ENCODE data around the gene ZFP36L2. TPM values are rescaled to one million over a fixed set of nuclear protein-coding genes. Genes with fewer than 3 reads are reported as not detected.

The ZFP36L2 gene
- total and polyA plus RNA-seq, 9 of the 15 experiments (the other 6 are each of a cell fraction or from before 2014, with no cell fraction given): 4.1 to 60.6 (median 20.3) TPM

GRCh38 chr2:43178602-43179542, 47.5 kb downstream of the ZFP36L2 start (continued):
- TF ChIP-seq ESRRA (IDR thresholded peaks at IDR 0.05; ENCODE audit: borderline replicate concordance, low read depth) (peak; percentile 90), SIRT6 (IDR thresholded peaks at IDR 0.05; ENCODE audit: low read depth, low read length) (no peak), ARHGAP35 (IDR thresholded peaks at IDR 0.05; ENCODE audit: partially characterized antibody) (no peak), SOX6 (IDR thresholded peaks at IDR 0.05) (peak; percentile 99), HDAC3 (IDR thresholded peaks at IDR 0.05; ENCODE audit: borderline replicate concordance, partially characterized antibody) (peak; percentile 62), MEIS2 (IDR thresholded peaks at IDR 0.05; ENCODE audit: partially characterized antibody) (peak; percentile 35), ZNF165 (CRISPR knock-in tag; IDR thresholded peaks at IDR 0.05; ENCODE audit: borderline replicate concordance) (no peak), EWSR1 (IDR thresholded peaks at IDR 0.05; ENCODE audit: borderline replicate concordance, low read depth, partially characterized antibody) (no peak), UBTF (IDR thresholded peaks at IDR 0.05; ENCODE audit: borderline replicate concordance in 1 of 2, low read depth in 2 of 2, low read length in 2 of 2) (peak; percentile 92 to 96), ZNF586 (CRISPR knock-in tag; conservative IDR thresholded peaks at IDR 0.05) (no peak), TSC22D4 (tag; IDR thresholded peaks at IDR 0.05) (no peak), MCM7 (IDR thresholded peaks at IDR 0.05) (no peak), PBX2 (CRISPR knock-in tag; IDR thresholded peaks at IDR 0.05; ENCODE audit: low read depth) (no peak), PBX2 (tag; conservative IDR thresholded peaks at IDR 0.05; ENCODE audit: low read depth) (no peak)

All from K562 (cell line).